Breast epithelium (tissue), 4 donors: ENCODE measurements around the gene FZD8. TPM values are rescaled to one million over a fixed set of nuclear protein-coding genes. Genes with fewer than 3 reads are reported as not detected.

Experiments used
- DNase-seq, 2 donors: peaks; one replicate each; pipeline ENCODE4 v3.0.0-alpha.2; 2019; ENCODE audit warnings: low spot score in 2 of 2
- H3K27ac ChIP-seq, 2 donors: fragments of 200-600 bp; sonication (generic) in 1 of 2; one replicate each; pipeline ENCODE4 v1.5.1; 2016 to 2019; ENCODE audit warnings: mild to moderate bottlenecking in 1 of 2
- H3K27me3 ChIP-seq, 2 donors: fragments of 200-600 bp; sonication (generic) in 1 of 2; one replicate each; pipeline versions ENCODE4 v1.5.1 to v1.6.0; 2017 to 2019; ENCODE audit warnings: control low read depth in 1 of 2, mild to moderate bottlenecking in 1 of 2
- H3K36me3 ChIP-seq: fragments of 200-600 bp; one replicate; pipeline ENCODE4 v1.5.1; 2019
- H3K4me1 ChIP-seq, 2 donors: fragments of 200-600 bp; sonication (generic); one replicate each; pipeline ENCODE4 v1.5.1; 2016 to 2019; ENCODE audit warnings: control low read depth in 1 of 2
- H3K4me3 ChIP-seq, 3 donors: fragments of 200-600 bp; sonication (generic); 1 replicate in 2 of 3; 2 replicates in 1 of 3; pipeline ENCODE4 v1.5.1; 2016 to 2019; ENCODE audit warnings: mild to moderate bottlenecking in 3 of 3, moderate library complexity in 2 of 3
- H3K9me3 ChIP-seq, 2 donors: fragments of 200-600 bp; sonication (generic) in 1 of 2; one replicate each; pipeline ENCODE4 v1.5.1; 2016 to 2019; ENCODE audit warnings: control low read depth in 1 of 2
- POLR2A ChIP-seq: fragments of 450-650 bp; IDR thresholded peaks from one replicate; pipeline ENCODE4 v1.6.1; 2016; ENCODE audit warnings: antibody characterized with exemption, mild to moderate bottlenecking, moderate library complexity
- POLR2AphosphoS5 ChIP-seq, 3 donors: sonication (generic); formaldehyde crosslinking; IDR thresholded peaks; one replicate each; pipeline ENCODE4 v1.6.1; 2017; ENCODE audit warnings: antibody characterized with exemption in 3 of 3
- intact Hi-C: fragments of 100-400 bp; cut with DNase I; formaldehyde crosslinking; loops from one replicate; pipeline ENCODE4 v1.15.1; 2023; ENCODE audit warnings: low total_unique reads
- total RNA-seq, 3 donors: library from RNA; depleted of rRNA; stranded (reverse); fragments of >200 nt; gene quantifications; one replicate each; pipeline ENCODE4 v1.1.0, GENCODE V29; 2016
- TF ChIP-seq, protein P1 (sequence below), 3 donors: fragments of 450-650 bp; IDR thresholded peaks; one replicate each; pipeline ENCODE4 v1.5.1; 2016 to 2017; ENCODE audit warnings: antibody characterized with exemption in 3 of 3, mild to moderate bottlenecking in 3 of 3, moderate library complexity in 3 of 3

Gene FZD8
- total RNA-seq, 3 donors from 2014 or later, result 2.9 to 9.5 (median 3.0) TPM

DNA sequence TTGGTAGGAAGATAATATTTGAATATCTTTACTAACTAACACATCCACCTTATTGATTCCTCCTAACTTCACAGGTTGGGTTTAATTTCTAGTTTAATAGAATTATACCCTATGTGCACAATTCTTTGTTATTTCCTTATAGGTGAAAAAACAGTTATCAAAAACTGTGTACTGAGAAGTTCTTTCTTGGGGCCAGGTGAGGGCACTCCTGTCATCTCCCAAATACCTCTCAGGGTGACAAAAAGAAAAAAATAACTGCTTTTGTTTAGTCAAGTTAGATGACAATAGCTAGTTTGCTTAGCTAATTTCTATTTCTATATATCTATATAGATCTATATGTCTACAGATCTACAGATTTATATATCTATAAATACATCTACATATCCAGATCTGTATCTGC is 10.1 kb downstream of the FZD8 start:
- Histone ChIP-seq H3K27ac (no peak overlapping the region), H3K36me3 (no peaks in the 10 kb centered on the region), H3K27me3 (no peaks in the 10 kb centered on the region), H3K4me3 (no peak overlapping the region), H3K4me1 (no peaks in the 10 kb centered on the region), H3K9me3 (no peaks in the 10 kb centered on the region)
- TF ChIP-seq POLR2AphosphoS5 (IDR thresholded peaks at IDR 0.05), result no peak
- no peak for TF ChIP-seq POLR2A
- TF ChIP-seq, protein P1, sequence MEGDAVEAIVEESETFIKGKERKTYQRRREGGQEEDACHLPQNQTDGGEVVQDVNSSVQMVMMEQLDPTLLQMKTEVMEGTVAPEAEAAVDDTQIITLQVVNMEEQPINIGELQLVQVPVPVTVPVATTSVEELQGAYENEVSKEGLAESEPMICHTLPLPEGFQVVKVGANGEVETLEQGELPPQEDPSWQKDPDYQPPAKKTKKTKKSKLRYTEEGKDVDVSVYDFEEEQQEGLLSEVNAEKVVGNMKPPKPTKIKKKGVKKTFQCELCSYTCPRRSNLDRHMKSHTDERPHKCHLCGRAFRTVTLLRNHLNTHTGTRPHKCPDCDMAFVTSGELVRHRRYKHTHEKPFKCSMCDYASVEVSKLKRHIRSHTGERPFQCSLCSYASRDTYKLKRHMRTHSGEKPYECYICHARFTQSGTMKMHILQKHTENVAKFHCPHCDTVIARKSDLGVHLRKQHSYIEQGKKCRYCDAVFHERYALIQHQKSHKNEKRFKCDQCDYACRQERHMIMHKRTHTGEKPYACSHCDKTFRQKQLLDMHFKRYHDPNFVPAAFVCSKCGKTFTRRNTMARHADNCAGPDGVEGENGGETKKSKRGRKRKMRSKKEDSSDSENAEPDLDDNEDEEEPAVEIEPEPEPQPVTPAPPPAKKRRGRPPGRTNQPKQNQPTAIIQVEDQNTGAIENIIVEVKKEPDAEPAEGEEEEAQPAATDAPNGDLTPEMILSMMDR (IDR thresholded peaks at IDR 0.05), result no peak
- DNase-seq, result no peak
- intact Hi-C loops, result no loop called here

DNA sequence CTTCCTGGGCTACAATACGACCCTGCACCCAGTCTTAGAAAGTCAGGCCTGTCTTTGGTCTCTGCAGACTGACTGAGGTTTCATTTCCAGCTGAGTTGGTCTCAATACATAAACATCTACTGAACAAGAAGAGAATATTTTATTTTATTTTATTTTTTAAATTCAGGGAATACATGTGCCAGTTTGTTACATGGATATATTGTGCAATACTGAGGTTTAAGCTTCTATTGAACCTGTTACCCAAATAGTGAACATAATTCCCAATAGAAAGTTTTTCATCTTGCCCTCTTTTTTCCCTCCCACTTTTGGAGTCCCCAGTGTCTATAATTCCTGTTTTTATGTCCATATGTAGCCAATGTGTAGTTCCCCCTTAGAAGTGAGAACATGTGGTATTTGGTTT is 10.7 kb downstream of the FZD8 start:
- H3K27me3 ChIP-seq, result no peaks in the 10 kb centered on the region
- no peaks in the 10 kb centered on the region for H3K4me1 ChIP-seq
- H3K27ac ChIP-seq, result no peak overlapping the region
- TF ChIP-seq, protein P1 (IDR thresholded peaks at IDR 0.05), result no peak
- TF ChIP-seq POLR2AphosphoS5 (IDR thresholded peaks at IDR 0.05), result no peak
- TF ChIP-seq POLR2A, result no peak
- no peak overlapping the region for H3K4me3 ChIP-seq
- no peak for DNase-seq
- no peaks in the 10 kb centered on the region for H3K9me3 ChIP-seq
- H3K36me3 ChIP-seq, result no peaks in the 10 kb centered on the region
- intact Hi-C loops, result no loop called here

DNA sequence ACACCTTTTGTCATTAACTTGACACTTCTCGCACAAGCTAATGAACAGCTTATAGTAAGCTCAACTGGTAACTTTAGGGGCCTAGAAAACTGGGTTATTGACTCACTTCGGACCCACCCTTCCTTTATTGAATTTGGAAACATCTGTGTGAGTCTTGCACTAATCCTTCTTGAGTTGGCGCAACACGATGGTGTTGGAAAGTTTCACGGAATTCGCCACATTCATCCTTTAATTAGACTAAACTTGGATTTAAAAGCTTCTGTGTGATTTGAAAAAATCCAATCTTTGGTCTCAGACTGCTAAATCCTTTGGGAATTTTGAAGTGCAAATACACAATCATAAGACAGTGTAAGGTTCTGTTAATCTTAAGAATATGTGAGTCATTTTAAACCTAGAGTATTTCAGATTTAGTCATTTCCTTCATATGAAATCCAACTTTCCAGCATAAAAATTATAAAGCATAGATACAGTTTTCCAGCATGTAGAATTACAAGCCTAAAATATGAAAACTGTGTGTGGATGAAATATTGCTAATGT is 15.1 kb downstream of the FZD8 start:
- intact Hi-C loops, result no loop called here
- no peak for TF ChIP-seq POLR2AphosphoS5 (IDR thresholded peaks at IDR 0.05)
- DNase-seq, result no peak
- Histone ChIP-seq H3K4me1 (no peaks in the 10 kb centered on the region), H3K4me3 (no peak overlapping the region), H3K36me3 (no peaks in the 10 kb centered on the region), H3K27me3 (no peaks in the 10 kb centered on the region), H3K9me3 (no peaks in the 10 kb centered on the region), H3K27ac (no peak overlapping the region)

DNA sequence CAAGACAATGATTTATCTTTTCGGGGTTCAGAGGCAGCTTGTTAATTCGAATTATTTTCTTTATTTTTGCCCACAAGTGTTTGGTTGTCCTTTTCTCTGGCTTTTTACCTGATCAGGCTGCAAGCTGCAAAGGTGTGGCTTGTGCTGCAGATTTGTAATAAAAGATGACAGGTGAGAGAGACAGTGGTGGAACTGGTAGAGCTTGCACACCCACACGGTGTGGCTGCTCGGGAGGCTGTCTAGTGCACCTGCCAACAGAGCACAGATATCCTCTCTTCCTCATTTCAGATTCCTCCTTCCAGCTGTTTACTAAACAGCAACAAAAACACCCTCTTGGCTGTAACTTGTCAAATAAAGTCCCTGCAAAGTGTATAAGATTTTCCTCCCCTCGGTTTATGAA is 27.8 kb downstream of the FZD8 start:
- Histone ChIP-seq H3K27me3 (no peaks in the 10 kb centered on the region), H3K27ac (no peak overlapping the region), H3K4me1 (no peaks in the 10 kb centered on the region), H3K4me3 (no peak overlapping the region), H3K9me3 (no peaks in the 10 kb centered on the region), H3K36me3 (no peaks in the 10 kb centered on the region)
- intact Hi-C loops, result no loop called here
- DNase-seq, result no peak
- TF ChIP-seq POLR2A (no peak), POLR2AphosphoS5 (IDR thresholded peaks at IDR 0.05) (no peak)
- TF ChIP-seq, protein P1 (IDR thresholded peaks at IDR 0.05), result no peak

DNA sequence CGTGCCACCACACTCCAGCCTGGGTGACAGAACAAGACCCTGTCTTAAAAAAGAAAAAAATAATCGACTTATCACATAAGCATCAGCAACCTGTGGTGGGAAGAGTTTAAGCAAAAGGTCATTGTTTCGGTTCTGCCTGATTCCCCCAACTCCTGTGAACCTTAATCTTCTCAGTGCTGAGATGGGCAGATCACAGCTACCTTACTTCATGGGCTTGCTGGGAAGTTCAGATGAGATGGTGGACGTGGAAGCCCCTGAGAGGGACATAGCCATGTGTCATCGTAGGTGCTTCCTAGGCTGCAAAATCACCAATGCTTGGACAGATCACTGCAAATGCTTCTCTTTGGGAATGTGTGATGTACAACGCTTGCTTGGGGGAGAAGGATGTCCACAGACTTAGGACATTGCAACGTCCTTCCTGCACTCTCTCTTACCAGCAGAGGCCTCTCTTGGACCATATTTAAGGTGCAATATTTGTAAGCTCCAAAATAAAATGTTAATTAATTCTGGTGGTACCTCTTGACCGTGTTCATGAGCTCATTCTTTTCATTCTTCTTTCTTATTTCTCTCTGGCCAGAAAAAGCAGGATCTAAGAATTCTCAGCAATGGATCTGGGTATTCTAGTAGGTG is 28.4 kb downstream of the FZD8 start:
- Histone ChIP-seq H3K4me3 (no peak overlapping the region), H3K9me3 (no peaks in the 10 kb centered on the region), H3K27me3 (no peaks in the 10 kb centered on the region), H3K27ac (no peak overlapping the region), H3K4me1 (no peaks in the 10 kb centered on the region), H3K36me3 (no peaks in the 10 kb centered on the region)
- intact Hi-C loops, result no loop called here
- TF ChIP-seq POLR2AphosphoS5 (IDR thresholded peaks at IDR 0.05) (no peak), POLR2A (no peak)
- TF ChIP-seq, protein P1 (IDR thresholded peaks at IDR 0.05), result no peak
- no peak for DNase-seq
